ENCODE data around the gene UQCRQ.

The UQCRQ gene

DNA sequence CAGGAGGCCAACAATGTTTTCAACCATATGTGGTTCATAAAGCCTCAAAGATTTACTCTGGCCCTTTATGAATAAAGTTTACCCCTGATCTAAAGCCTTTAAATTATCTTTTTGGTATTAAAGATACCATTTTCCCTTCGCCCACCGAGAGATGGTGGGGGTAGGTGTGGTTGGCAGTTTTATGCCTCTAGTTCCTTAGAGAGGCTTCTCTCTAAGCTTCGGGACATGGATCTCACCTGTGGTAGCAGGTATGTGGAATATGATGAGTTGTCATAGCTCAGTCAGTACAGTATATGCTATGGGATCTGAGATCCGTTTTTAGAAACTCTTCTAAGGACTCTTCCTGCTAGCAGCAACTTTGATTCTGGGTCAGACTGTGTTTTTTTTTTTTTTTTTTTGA lies 2.3 kb downstream of the UQCRQ start:
- no peak for DNase-seq (ENCODE audit: low read depth in 2 of 3, low spot score in 2 of 3)

DNA sequence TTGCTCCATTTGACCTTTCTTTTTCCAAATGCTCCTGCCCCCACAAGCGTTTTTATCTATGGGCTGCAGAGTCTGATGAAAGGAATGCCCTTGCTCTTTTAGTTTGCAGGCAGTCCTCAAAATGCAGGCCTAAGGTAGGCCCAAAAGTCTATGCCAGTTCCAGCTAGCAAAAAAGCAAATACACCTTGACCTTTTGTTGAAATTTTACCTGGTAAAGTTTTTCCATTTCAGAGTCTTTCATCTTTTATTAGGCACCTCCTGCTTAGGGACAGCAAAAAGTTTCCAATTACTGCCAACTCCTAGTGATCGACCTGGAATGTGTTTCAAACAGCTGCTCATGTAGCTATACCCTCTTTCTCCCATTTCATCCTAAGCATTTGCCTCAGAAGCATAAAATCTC lies 4.4 kb downstream of the UQCRQ start:
- DNase-seq (ENCODE audit: low read depth in 2 of 3, low spot score in 2 of 3) = no peak

DNA sequence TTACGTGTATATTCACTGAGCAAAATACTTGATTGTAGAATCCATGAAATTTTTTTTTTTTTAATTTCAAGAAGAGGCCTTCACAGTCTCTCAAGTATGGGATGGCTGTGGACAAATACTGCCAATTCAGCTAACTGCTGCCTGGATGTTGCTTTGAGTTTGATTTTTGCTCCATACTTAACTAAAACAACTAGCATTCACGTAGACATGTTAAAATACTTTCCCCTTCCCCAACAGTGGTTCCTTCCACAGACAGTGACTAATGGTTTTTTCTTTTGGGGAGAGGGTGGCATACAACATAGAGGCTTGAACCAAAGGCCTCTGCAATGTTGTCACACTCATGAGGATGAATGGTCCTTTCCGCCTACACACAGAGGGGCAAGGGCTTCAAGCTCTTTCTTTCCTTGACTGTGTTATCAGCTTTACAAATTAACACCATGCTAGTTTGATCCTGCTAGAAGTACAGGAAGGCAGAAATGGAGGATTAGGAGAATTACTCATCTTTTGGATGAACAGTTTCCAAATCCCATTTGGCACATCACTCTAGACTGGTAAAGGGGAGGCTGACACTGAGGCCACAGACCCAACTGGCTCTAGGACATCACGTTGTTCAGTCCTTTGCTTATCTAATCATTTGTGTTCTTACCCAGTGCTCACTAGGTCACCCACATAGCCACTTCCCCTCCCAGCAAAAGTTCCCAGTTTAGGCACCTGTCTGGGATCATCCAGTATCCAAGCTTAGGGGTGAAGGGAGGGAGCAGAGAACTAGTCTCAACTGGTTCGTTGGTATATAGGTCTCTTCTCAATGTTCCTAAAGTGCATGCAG lies 5.2 kb downstream of the UQCRQ start:
- DNase-seq (ENCODE audit: low read depth in 2 of 3, low spot score in 2 of 3) = no peak

DNA sequence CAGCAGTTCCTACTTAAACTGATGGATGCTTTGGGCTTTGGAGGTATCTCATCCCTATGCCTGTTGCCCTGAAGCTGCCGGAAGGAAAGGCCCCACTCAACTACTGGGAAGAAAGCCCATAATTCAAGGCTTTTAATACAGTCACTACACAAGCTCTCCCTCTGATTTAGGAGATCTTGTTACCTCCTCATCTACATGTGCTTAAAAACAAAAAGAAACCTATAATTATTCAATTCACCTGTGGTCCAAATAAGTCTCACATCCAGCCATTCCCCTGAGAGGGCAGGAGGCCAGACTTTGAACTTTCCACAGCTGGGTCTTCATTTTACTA lies 6.3 kb downstream of the UQCRQ start:
- DNase-seq (ENCODE audit: low read depth in 2 of 3, low spot score in 2 of 3) = no peak

GRCh38 chr5:132873119-132873929 lies 6.9 kb downstream of the UQCRQ start, which contains the start of gene LEAP2:
Gene LEAP2, plus strand, starts transcription at chr5:132873668. Its CDS starts 27 bp downstream, at chr5:132873695.
- DNase-seq (ENCODE audit: low read depth in 2 of 3, low spot score in 2 of 3) = no peak

GRCh38 chr5:132873930-132874271 lies 7.5 kb downstream of the UQCRQ start:
- DNase-seq (ENCODE audit: low read depth in 2 of 3, low spot score in 2 of 3) = no peak

DNA sequence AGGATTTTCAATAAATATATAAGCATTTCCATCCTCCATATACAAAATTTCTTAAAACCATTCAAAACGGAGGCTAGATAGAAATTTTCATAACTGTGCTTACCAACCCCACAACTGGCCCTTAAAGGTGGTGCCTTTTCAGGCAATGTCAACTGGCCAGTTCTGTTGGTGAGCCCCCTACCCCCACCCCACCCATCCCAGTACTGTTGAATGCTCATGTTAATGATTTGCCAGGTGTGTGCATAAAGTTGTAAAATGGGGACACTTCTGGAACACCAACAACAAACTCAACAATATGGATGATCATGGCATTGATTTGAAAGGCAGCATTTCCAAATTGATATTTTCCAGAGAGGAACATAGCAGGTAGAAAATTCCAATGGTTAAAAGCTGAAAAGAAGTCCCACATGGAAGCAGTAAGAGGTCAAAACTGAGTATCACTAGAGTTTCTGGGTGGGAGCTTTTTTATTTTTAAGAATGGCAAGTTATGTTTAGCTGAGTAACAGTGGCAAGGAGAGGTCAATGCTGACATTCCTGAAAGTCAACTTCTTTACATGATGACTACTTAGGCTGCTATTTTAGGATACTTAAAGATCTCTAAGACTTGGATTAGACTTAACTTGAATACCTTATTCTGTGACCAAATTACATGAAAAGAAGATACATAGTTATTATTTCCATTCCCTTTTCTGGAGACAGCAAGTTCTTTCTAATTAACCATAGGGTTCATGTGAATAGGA lies 9.7 kb downstream of the UQCRQ start:
- DNase-seq (ENCODE audit: low read depth in 2 of 3, low spot score in 2 of 3) = no peak

DNA sequence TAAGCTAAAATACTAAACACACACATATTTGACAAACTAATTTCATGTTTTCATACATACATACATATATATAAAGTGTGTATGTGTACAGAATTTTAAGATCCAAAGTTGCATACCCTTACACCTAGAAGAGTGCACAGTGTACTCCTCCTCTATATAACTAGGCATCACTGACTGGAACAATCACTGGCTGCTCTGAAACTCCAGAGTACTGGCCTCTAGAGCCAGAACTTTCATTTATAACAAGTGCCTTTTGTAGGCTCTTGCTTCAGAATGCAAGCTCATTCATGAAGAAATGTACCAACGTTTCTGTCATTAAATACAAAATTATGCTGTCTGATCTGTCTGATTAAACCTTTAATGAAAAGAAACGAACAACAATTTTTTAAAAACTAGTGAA lies 11.0 kb downstream of the UQCRQ start:
- DNase-seq (ENCODE audit: low read depth in 2 of 3, low spot score in 2 of 3) = no peak

DNA sequence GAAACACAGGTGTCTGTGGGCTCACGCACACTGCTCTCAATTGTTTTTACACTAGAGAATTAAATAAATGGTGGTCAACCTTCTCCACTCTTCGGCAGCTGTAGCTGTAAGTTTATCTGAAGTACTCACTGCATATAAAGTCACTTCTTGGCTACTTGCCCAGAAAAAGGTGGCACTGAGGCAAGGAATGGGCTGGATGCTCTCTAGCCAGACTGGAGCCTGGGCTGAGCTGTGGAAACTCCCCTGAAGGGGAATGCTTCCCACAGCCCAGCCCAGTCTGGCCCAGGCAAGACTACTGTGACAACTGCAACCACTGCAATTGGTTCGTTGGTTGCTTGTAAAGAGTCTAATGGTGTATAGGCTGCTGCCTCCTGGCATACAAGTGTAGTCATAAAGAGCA lies 11.5 kb downstream of the UQCRQ start:
- DNase-seq (ENCODE audit: low read depth in 2 of 3, low spot score in 2 of 3) = no peak

GRCh38 chr5:132883261-132883834 lies 16.9 kb downstream of the UQCRQ start:
- no peak for DNase-seq (ENCODE audit: low read depth in 2 of 3, low spot score in 2 of 3)

- DNase-seq (ENCODE audit: low read depth in 2 of 3, low spot score in 2 of 3) = no peak
Measured at GRCh38 chr5:132884548-132884947, 18.1 kb downstream of the UQCRQ start.

DNA sequence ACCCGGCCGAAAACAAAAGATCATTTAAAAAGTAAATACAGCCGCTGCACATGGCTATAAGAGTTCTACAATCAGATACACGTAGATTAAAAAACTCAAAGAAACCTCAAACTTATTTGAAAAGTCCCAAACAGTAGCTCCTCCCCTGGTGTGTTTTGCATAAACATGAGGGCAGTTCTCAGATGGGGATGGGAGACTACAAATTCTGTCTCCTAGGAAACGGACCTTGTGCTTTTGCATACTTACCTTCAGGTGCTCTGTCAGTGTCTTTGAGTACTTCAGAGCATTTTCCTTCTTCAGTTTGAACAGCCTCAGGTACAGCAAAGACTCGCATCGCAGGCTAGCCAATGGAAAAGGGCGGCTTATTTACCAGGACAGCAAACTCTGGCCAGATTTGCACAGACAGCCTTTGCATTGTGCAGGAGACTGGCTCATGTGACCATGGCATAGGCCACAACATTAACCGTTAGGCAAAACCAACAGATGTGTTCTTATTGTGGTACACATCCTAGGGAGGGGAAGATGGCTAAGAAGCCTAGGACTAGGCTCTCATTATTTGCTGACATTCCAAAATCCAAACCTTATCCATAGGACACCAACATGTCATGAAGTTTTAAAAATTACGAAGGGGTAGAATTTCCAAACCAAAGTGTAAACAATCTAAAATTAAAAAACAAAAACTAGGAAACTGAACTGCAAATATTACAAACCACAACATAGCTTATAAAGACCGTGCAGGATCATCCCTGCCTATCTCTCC lies 19.8 kb downstream of the UQCRQ start:
- DNase-seq (ENCODE audit: low read depth in 2 of 3, low spot score in 2 of 3) = no peak

DNA sequence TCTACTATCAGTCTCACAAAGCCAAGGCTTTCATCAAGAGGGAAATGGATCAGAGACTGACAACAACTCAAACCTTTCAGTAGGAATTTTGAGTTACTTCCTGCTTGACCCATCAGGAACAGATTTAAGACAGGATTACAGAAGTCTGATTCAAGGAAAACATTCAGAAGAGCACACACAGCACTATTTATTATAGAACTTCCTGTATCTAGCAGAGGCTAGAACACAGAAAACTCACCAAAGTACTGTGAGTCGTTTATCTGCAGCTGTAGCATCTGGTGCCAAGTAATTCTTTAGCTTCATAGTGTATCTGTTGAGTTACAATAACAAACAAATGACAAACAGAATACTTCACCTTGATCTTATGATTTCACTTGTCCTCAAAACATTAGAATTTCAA lies 20.8 kb downstream of the UQCRQ start:
- no peak for DNase-seq (ENCODE audit: low read depth in 2 of 3, low spot score in 2 of 3)

GRCh38 chr5:132889501-132889900 lies 23.1 kb downstream of the UQCRQ start:
- no peak for DNase-seq (ENCODE audit: low read depth in 2 of 3, low spot score in 2 of 3)

GRCh38 chr5:132890817-132891216 lies 24.4 kb downstream of the UQCRQ start:
- no peak for DNase-seq (ENCODE audit: low read depth in 2 of 3, low spot score in 2 of 3)

- no peak for DNase-seq (ENCODE audit: low read depth in 2 of 3, low spot score in 2 of 3)
Measured at GRCh38 chr5:132895719-132896305, 29.4 kb downstream of the UQCRQ start.

- no peak for DNase-seq (ENCODE audit: low read depth in 2 of 3, low spot score in 2 of 3)
Measured at GRCh38 chr5:132896685-132897084, 30.2 kb downstream of the UQCRQ start.

DNA sequence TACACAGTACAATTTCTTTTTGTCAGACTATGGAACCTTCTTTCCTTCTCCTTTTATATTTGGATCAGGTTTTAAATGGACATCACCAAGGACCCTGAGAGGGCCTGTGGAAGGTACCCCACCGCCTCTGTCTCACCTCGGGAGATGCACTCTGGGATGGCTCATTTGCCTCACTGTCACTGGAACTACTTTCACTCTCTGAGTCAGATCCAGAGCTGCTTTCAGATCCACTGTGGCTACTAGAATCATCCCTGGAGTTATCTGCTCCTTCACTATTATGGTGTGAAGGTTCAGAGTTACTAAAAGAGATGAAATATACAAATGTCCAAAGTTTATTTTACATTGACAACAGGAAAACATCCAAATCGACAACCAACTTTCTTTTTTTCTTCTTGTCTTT lies 31.7 kb downstream of the UQCRQ start:
- no peak for DNase-seq (ENCODE audit: low read depth in 2 of 3, low spot score in 2 of 3)

DNA sequence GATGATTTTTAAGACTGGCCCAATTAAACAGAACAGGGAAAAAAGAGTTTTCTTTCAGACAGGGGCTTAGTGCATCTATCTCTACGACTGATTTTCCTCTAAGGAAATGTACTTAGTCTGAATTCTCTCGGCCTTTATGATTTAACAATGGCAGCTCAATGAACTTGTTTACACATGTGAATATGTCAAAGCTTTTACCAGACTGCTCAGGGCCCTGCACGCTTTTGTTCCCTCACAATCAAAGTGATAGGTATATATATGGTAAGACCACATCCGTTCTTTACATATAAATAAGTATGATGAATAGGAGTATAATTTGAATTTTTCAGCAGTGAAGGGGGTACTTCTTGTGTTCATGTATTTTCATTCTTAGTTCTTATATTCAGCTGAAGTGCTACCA lies 34.6 kb downstream of the UQCRQ start:
- no peak for DNase-seq (ENCODE audit: low read depth in 2 of 3, low spot score in 2 of 3)

GRCh38 chr5:132901730-132902129 lies 35.3 kb downstream of the UQCRQ start:
- no peak for DNase-seq (ENCODE audit: low read depth in 2 of 3, low spot score in 2 of 3)

Data from activated CD8-positive, alpha-beta memory T cell treated with anti-CD3 and anti-CD28 coated beads for 48 hours (primary cell).